Measurements from ENCODE around the gene MXRA5. TPM values are rescaled to one million over a fixed set of nuclear protein-coding genes. Genes with fewer than 3 reads are reported as not detected.

The MXRA5 gene
- total and polyA plus RNA-seq, 10 donors = 0.28 to 13.6 (median 7.2) TPM

DNA sequence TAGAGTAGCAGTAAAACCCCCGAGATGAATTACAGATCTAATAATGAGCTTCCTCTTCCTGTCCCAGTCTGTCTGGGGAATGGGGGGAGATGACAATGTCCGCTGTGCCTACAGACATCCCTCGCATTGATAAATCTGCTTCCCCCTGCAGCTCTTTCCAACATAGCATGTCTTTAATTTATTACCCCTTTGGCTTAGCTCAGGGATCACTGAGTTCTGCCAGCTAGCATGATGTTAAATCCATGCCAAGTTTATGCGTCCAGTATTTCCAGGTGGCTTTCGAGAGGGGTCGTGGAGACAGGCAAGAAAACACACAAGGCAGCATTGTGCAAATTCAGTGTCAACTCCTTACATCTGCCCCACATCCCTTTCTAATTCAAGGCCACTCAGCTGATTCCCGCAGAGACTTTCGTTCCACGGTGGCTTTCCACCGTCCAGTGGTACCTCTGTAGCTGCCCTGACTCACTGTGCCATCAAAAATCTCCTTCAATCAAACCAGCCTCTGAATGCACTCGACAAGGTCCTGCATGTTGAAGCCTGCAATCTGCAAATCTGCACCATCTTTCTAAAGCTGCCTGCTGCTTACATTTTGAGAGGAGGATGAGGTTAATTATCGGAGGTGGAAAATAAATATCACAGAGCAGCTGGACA, 75.1 kb downstream of the MXRA5 start:
- no peaks in the 10 kb centered on the region for H3K4me1 ChIP-seq
- no peaks in the 10 kb centered on the region for H3K36me3 ChIP-seq
- TF ChIP-seq, protein P1, sequence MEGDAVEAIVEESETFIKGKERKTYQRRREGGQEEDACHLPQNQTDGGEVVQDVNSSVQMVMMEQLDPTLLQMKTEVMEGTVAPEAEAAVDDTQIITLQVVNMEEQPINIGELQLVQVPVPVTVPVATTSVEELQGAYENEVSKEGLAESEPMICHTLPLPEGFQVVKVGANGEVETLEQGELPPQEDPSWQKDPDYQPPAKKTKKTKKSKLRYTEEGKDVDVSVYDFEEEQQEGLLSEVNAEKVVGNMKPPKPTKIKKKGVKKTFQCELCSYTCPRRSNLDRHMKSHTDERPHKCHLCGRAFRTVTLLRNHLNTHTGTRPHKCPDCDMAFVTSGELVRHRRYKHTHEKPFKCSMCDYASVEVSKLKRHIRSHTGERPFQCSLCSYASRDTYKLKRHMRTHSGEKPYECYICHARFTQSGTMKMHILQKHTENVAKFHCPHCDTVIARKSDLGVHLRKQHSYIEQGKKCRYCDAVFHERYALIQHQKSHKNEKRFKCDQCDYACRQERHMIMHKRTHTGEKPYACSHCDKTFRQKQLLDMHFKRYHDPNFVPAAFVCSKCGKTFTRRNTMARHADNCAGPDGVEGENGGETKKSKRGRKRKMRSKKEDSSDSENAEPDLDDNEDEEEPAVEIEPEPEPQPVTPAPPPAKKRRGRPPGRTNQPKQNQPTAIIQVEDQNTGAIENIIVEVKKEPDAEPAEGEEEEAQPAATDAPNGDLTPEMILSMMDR (IDR thresholded peaks at IDR 0.05 in 8 of 11, conservative IDR thresholded peaks at IDR 0.05 in 3 of 11) = no peak
- TF ChIP-seq POLR2A (IDR thresholded peaks at IDR 0.05) = no peak
- no peak for TF ChIP-seq POLR2AphosphoS5 (IDR thresholded peaks at IDR 0.05)
- H3K27ac ChIP-seq = peak overlapping the region in 4 of 8 donors; percentile 18 to 41 (median 34)
- intact Hi-C loops (cut with DNase I; ENCODE audit: low total_unique reads) = no loop called here
- H3K27me3 ChIP-seq (replicated peaks in 1 of 7) = no peaks in the 10 kb centered on the region
- 27 to 46% (median 41%) methylated on average over 3 to 12 of the region's 12 CpGs for WGBS, 5 donors
- H3K9me3 ChIP-seq = peaks cover 0 to 12% (median 0%) of the 10 kb centered on the region in 8 donors
- peak overlapping the region in 3 of 8 donors; percentile 9 to 45 (median 9) for H3K4me3 ChIP-seq
- no peak for DNase-seq

DNA sequence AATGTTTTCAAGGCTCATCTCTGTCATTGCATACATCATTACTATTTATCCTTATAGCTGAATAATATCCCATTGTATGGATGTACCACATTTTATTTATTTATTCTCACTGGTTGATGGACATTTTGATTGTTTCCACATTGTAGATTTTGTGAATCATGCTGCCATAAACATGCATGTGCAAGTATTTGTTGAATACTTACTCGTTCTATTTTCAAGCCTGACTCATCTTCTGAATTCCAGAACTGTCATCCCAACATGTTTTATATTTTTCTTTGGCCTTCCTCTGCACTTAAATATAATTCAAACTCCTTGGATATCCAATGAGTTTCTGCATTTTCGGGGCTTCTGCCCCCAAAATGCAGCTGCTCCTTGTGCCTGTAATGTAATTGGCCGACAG, 77.6 kb downstream of the MXRA5 start:
- no peaks in the 10 kb centered on the region for H3K27me3 ChIP-seq (replicated peaks in 1 of 7)
- intact Hi-C loops (cut with DNase I; ENCODE audit: low total_unique reads) = no loop called here
- 64 to 96% (median 82%) methylated on average over 3 of the region's 3 CpGs for WGBS, 5 donors
- no peaks in the 10 kb centered on the region for H3K4me1 ChIP-seq
- DNase-seq = no peak
- H3K36me3 ChIP-seq = no peaks in the 10 kb centered on the region
- no peak overlapping the region for H3K4me3 ChIP-seq
- no peak for TF ChIP-seq POLR2AphosphoS5 (IDR thresholded peaks at IDR 0.05)
- TF ChIP-seq, protein P1 (IDR thresholded peaks at IDR 0.05 in 8 of 11, conservative IDR thresholded peaks at IDR 0.05 in 3 of 11) = no peak
- no peak for TF ChIP-seq POLR2A (IDR thresholded peaks at IDR 0.05)
- no peak overlapping the region for H3K27ac ChIP-seq
- peaks cover 0 to 8% (median 0%) of the 10 kb centered on the region in 8 donors for H3K9me3 ChIP-seq

DNA sequence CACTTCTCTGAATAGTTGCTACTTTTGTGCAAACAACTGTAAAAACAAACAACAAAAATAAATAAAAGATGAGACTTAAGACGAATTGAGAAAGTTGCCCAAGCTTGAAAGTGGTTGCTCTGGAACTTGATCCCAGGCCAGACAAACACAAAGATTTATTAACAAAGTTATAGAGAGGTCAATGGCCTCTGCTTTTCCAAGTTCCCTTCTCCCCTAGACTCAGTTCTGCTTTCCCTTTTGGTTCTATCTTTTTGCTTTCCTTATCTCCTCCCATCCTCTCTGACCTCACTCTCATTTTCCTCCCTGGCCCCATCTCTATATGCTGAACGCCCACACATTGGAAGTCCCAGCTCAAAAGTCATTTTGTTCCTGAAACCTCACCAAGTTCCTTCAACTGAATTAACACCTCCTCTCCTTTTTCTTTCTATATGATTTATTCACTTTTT, 82.7 kb downstream of the MXRA5 start:
- TF ChIP-seq POLR2AphosphoS5 (IDR thresholded peaks at IDR 0.05) (no peak), POLR2A (IDR thresholded peaks at IDR 0.05) (no peak)
- TF ChIP-seq, protein P1 (IDR thresholded peaks at IDR 0.05 in 8 of 11, conservative IDR thresholded peaks at IDR 0.05 in 3 of 11) = no peak
- no peak overlapping the region for H3K27ac ChIP-seq
- intact Hi-C loops (cut with DNase I; ENCODE audit: low total_unique reads) = no loop called here

DNA sequence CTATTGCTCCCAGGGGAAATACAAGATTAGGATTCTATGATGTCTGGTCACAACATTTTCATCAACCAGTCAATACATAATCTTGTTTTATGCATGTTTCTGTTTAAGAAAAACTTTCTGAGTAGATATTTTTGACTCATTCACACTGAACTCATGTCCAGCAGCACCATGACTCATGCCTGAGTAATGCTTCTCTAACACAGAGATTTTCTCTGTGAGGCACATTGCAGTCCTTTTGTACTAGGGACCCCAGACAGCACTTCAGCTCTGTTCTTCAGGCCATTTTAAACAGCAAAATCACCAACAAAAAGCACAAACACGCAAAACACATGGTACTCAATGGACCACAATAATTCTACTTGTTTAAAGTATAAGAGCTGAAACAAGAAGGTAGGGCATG, 83.6 kb downstream of the MXRA5 start:
- Histone ChIP-seq H3K36me3 (no peaks in the 10 kb centered on the region), H3K9me3 (peaks cover 0 to 26% (median 4%) of the 10 kb centered on the region in 8 donors), H3K4me1 (no peaks in the 10 kb centered on the region), H3K4me3 (no peak overlapping the region), H3K27ac (no peak overlapping the region), H3K27me3 (replicated peaks in 1 of 7) (no peaks in the 10 kb centered on the region)
- TF ChIP-seq POLR2AphosphoS5 (IDR thresholded peaks at IDR 0.05) = no peak
- TF ChIP-seq POLR2A (IDR thresholded peaks at IDR 0.05) = no peak
- TF ChIP-seq, protein P1 (IDR thresholded peaks at IDR 0.05 in 8 of 11, conservative IDR thresholded peaks at IDR 0.05 in 3 of 11) = no peak
- intact Hi-C loops (cut with DNase I; ENCODE audit: low total_unique reads) = no loop called here
- no peak for DNase-seq
- 64 to 88% (median 75%) methylated on average over 1 of the region's 1 CpG for WGBS, 5 donors

More for the DNA sequence above, 82.7 kb downstream of the MXRA5 start:
- H3K9me3 ChIP-seq = peaks cover 0 to 26% (median 4%) of the 10 kb centered on the region in 8 donors
- no peaks in the 10 kb centered on the region for H3K4me1 ChIP-seq
- no peaks in the 10 kb centered on the region for H3K27me3 ChIP-seq (replicated peaks in 1 of 7)
- WGBS, 5 donors = 42 to 69% (median 54%) methylated on average over 2 of the region's 2 CpGs
- no peaks in the 10 kb centered on the region for H3K36me3 ChIP-seq
- no peak overlapping the region for H3K4me3 ChIP-seq
- DNase-seq = no peak

All from spleen (tissue), 11 donors.